DND-41 (cell line): Measurements from ENCODE around the gene MCC.

Source experiments
- EZH2 ChIP-seq: IDR thresholded peaks from 3 replicates; pipeline ENCODE4 v1.6.1; 2012; ENCODE audit warnings: borderline replicate concordance, low read depth, mild to moderate bottlenecking, moderate library complexity, low read length, inconsistent platforms; ENCODE audit not compliant: severe bottlenecking
- TF ChIP-seq, protein P1 (sequence below): IDR thresholded peaks from 2 replicates; pipeline ENCODE4 v1.5.1; 2012; ENCODE audit warnings: borderline replicate concordance, low read length, moderate library complexity, mild to moderate bottlenecking; ENCODE audit not compliant: poor library complexity, severe bottlenecking; ENCODE audit errors: extremely low read depth

DNA sequence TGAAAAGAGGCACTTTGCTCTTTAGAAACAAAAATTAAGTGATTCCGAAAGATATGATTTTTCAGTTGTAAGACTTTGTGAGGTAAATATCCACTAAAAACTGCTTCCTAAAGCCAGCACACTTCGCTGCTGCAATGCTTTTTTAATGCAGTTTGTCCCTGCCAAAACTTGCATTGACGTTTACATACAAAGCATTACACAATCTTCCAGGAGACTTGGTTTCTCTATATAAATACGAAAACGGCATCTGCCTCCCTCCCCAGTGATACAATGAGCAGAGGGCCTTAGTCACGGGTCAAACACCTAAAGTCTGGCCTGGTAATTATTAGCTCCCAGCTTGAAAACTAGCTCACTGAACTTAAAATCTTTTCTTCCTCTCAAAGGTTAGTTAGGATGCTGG, 224.2 kb downstream of the MCC start:
- TF ChIP-seq, protein P1, sequence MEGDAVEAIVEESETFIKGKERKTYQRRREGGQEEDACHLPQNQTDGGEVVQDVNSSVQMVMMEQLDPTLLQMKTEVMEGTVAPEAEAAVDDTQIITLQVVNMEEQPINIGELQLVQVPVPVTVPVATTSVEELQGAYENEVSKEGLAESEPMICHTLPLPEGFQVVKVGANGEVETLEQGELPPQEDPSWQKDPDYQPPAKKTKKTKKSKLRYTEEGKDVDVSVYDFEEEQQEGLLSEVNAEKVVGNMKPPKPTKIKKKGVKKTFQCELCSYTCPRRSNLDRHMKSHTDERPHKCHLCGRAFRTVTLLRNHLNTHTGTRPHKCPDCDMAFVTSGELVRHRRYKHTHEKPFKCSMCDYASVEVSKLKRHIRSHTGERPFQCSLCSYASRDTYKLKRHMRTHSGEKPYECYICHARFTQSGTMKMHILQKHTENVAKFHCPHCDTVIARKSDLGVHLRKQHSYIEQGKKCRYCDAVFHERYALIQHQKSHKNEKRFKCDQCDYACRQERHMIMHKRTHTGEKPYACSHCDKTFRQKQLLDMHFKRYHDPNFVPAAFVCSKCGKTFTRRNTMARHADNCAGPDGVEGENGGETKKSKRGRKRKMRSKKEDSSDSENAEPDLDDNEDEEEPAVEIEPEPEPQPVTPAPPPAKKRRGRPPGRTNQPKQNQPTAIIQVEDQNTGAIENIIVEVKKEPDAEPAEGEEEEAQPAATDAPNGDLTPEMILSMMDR = no peak
- TF ChIP-seq EZH2 = no peak
